Smooth muscle cell (in vitro differentiated cells): ENCODE measurements around the gene RBM17. TPM values are rescaled to one million over a fixed set of nuclear protein-coding genes. Genes with fewer than 3 reads are reported as not detected.
"Not testable (repeated sequence)": the region's sequence is repeated elsewhere in the genome, so short reads cannot be mapped to it uniquely, and the experiment has no call there.

Experiments used
- DNase-seq: peaks from one replicate; lab custom pipeline; 2025; ENCODE audit not compliant: unreplicated experiment; lab: John Stamatoyannopoulos, UW
- H2AFZ ChIP-seq: fragments of 200-600 bp; sonication (generic); 2 replicates; pipeline ENCODE4 v1.6.0; 2016; ENCODE audit warnings: antibody characterized with exemption, low read depth, mild to moderate bottlenecking
- H3F3A ChIP-seq: fragments of 200-600 bp; sonication (generic); 2 replicates; pipeline ENCODE4 v1.6.0; 2017; ENCODE audit warnings: antibody characterized with exemption, low read depth
- H3K27ac ChIP-seq: fragments of 200-600 bp; sonication (generic); 2 replicates; pipeline ENCODE4 v1.5.1; 2016; ENCODE audit warnings: low read depth, mild to moderate bottlenecking
- H3K27me3 ChIP-seq: fragments of 200-600 bp; sonication (generic); 2 replicates; pipeline ENCODE4 v1.6.1; 2016; ENCODE audit warnings: low read depth, mild to moderate bottlenecking
- H3K36me3 ChIP-seq: fragments of 200-600 bp; sonication (generic); 2 replicates; pipeline ENCODE4 v1.5.1; 2016; ENCODE audit warnings: low read depth
- H3K4me1 ChIP-seq: fragments of 200-600 bp; sonication (generic); 2 replicates; pipeline ENCODE4 v1.5.1; 2016; ENCODE audit warnings: low read depth
- H3K4me2 ChIP-seq: fragments of 200-600 bp; sonication (generic); 2 replicates; pipeline ENCODE4 v1.6.0; 2016; ENCODE audit warnings: mild to moderate bottlenecking
- H3K4me3 ChIP-seq: fragments of 200-600 bp; sonication (generic); 2 replicates; pipeline ENCODE4 v1.5.1; 2016; ENCODE audit warnings: mild to moderate bottlenecking
- H3K79me2 ChIP-seq: fragments of 200-600 bp; sonication (generic); 2 replicates; pipeline ENCODE4 v1.6.0; 2016; ENCODE audit warnings: low read depth, mild to moderate bottlenecking
- H3K9ac ChIP-seq: fragments of 200-600 bp; sonication (generic); 2 replicates; pipeline ENCODE4 v1.6.0; 2016; ENCODE audit warnings: low read depth
- H3K9me3 ChIP-seq: fragments of 200-600 bp; sonication (generic); replicated peaks from 2 replicates; pipeline ENCODE4 v1.5.1; 2016; ENCODE audit warnings: low read depth
- H4K20me1 ChIP-seq: fragments of 200-600 bp; sonication (generic); 2 replicates; pipeline ENCODE4 v1.6.0; 2016; ENCODE audit warnings: low read depth
- WGBS: methylation state at CpG from one replicate; pipeline ENCODE4 v1.1.7; 2016; ENCODE audit warnings: low lambda C conversion rate; 5-methylcytosine and 5-hydroxymethylcytosine counted together
- polyA plus RNA-seq: library from polyadenylated mRNA; unstranded; fragments of >200 nt; fragmentation: Nextera tagmentation; extraction: Ambion mirVana; gene quantifications from 2 replicates; pipeline ENCODE4 v1.2.1, GENCODE V29; 2016
- total RNA-seq: library from RNA; depleted of rRNA; stranded (reverse); fragments of >200 nt; gene quantifications from 2 replicates; pipeline ENCODE4 v1.2.3, GENCODE V29; 2014
- TF ChIP-seq, protein P1 (sequence below): fragments of 200-600 bp; sonication (generic); IDR thresholded peaks from 2 replicates; pipeline ENCODE4 v1.5.1; 2017; ENCODE audit warnings: borderline replicate concordance, mild to moderate bottlenecking, antibody characterized with exemption; ENCODE audit not compliant: insufficient read depth, poor library complexity, severe bottlenecking

The RBM17 gene
- total and polyA plus RNA-seq, 2 experiments from 2014 or later = 20.0 to 68.3 TPM

DNA sequence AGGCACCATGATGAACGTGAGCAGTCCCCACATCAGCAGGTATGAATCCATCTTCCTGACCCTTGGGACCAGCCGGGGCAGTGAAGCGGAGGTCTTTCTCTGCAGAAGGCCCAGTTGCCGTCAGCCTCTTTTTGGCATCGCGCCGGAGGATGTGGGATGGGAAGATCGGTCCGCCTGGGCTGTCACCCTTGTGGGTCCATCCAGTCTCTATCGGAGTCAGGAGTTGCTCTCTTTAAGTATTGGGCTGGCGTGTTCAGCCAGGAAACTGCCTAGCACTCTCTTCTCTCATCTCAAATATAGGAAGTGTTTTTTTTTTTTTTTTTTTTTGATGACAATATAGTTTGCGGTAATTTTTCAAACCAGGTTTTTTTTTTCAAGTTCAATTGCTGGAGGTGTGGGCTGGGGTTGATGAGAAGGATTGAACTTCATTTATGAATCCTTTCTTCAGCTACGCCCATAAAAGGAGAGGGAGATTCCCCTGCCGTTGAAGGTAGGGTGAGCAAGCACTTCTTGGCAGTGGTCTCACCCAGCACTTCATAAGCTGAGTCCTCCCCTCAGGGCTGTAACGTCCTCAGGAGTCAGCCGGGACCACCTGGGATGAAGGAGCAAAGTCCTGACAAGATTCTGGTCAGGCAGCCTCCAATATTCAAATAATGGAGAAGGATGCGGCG lies 26.6 kb upstream of the RBM17 start, which contains the start of gene IL2RA:
Gene IL2RA (minus strand): TSS at position 267 of the 671 bp plus-strand sequence. CDS start 216 bp downstream, at position 51.
- no peak for DNase-seq
- no peaks in the 10 kb centered on the region for H3K4me1 ChIP-seq
- no peaks in the 10 kb centered on the region for H3K79me2 ChIP-seq
- WGBS = 88% methylated on average over 18 of the region's 18 CpGs
- no peaks in the 10 kb centered on the region for H3K36me3 ChIP-seq
- H4K20me1 ChIP-seq = no peaks in the 10 kb centered on the region
- no peak within 1 kb of the TSS for H3K9ac ChIP-seq
- H3K4me2 ChIP-seq = no peak within 1 kb of the TSS
- H3K9me3 ChIP-seq = no peaks in the 10 kb centered on the region
- peaks cover 28% of the 10 kb centered on the region for H3K27me3 ChIP-seq
- H3K4me3 ChIP-seq = no peak within 1 kb of the TSS
- TF ChIP-seq, protein P1, sequence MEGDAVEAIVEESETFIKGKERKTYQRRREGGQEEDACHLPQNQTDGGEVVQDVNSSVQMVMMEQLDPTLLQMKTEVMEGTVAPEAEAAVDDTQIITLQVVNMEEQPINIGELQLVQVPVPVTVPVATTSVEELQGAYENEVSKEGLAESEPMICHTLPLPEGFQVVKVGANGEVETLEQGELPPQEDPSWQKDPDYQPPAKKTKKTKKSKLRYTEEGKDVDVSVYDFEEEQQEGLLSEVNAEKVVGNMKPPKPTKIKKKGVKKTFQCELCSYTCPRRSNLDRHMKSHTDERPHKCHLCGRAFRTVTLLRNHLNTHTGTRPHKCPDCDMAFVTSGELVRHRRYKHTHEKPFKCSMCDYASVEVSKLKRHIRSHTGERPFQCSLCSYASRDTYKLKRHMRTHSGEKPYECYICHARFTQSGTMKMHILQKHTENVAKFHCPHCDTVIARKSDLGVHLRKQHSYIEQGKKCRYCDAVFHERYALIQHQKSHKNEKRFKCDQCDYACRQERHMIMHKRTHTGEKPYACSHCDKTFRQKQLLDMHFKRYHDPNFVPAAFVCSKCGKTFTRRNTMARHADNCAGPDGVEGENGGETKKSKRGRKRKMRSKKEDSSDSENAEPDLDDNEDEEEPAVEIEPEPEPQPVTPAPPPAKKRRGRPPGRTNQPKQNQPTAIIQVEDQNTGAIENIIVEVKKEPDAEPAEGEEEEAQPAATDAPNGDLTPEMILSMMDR = no peak
- H2AFZ ChIP-seq = no peak within 1 kb of the TSS
- H3F3A ChIP-seq = no peaks in the 10 kb centered on the region
- no peak within 1 kb of the TSS for H3K27ac ChIP-seq

DNA sequence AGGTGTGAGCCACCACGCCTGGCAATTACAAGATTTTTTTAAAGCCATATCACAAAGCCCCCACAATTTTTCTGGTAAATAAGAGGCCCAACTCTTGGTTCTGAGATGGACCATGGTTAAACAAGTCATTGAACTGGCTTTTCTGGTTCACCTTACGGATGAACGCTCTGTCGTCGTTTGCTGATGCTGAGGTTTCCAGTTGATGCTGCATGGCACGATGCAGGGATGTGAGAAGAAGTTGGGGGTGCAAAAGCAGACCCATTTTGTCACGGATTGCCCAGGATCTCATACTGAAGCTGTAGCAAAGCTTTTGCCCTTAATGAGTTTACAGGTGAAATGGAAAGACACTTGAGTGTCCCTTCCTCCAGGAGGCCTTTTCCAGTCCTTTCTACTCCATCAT lies 24.7 kb upstream of the RBM17 start:
- H3F3A ChIP-seq = no peaks in the 10 kb centered on the region
- no peak overlapping the region for H3K4me2 ChIP-seq
- TF ChIP-seq, protein P1 = no peak
- no peak overlapping the region for H3K27ac ChIP-seq
- H4K20me1 ChIP-seq = no peaks in the 10 kb centered on the region
- 93% methylated on average over 7 of the region's 7 CpGs for whole genome bisulfite sequencing
- no peaks in the 10 kb centered on the region for H3K36me3 ChIP-seq
- peaks cover 19% of the 10 kb centered on the region for H3K27me3 ChIP-seq
- no peaks in the 10 kb centered on the region for H3K79me2 ChIP-seq
- H2AFZ ChIP-seq = no peak overlapping the region
- no peaks in the 10 kb centered on the region for H3K9me3 ChIP-seq
- DNase-seq = no peak
- H3K4me1 ChIP-seq = no peaks in the 10 kb centered on the region
- no peak overlapping the region for H3K9ac ChIP-seq
- no peak overlapping the region for H3K4me3 ChIP-seq

DNA sequence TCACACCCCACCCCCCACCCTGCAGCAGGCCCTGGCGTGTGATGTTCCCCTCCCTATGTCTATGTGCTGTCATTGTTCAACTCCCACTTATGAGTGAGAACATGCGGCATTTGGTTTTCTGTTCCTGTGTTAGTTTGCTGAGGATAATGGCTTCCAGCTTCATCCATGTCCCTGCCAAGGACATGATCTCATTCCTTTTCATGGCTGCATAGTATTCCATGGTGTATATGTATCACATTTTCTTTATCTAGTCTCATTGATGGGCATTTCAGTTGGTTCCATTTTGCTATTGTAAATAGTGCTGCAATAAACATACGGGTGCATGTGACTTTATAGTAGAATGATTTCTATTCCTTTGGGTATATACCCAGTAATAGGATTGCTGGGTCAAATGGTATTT lies 24.1 kb upstream of the RBM17 start:
- 94% methylated on average over 3 of the region's 3 CpGs for WGBS
- not testable (repeated sequence) for H3F3A ChIP-seq, H3K27ac ChIP-seq, H3K4me3 ChIP-seq, DNase-seq, H3K79me2 ChIP-seq, H3K36me3 ChIP-seq, H2AFZ ChIP-seq, H3K4me2 ChIP-seq, H3K4me1 ChIP-seq, H3K9ac ChIP-seq, H4K20me1 ChIP-seq, H3K9me3 ChIP-seq
- H3K27me3 ChIP-seq = peaks cover 13% of the 10 kb centered on the region

DNA sequence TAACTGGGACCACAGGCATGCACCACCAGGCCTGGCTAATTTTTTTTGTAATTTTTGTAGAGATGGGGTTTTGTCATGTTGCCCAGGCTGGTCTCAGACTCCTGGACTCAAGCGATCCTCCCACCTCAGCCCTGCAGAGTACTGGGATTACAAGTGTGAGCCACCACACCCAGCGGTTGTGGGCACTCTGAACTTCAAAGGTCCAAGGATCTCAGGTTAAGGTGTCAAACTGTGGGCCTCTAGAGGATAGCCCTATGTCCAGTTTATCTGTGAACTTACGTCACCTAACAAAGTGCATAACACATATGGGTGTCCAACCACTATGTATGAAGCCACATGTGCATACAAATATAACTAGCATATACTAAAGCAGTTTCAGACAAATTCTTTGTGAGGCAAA lies 23.4 kb upstream of the RBM17 start:
- H3F3A ChIP-seq = no peaks in the 10 kb centered on the region
- DNase-seq = no peak
- H3K9me3 ChIP-seq = no peaks in the 10 kb centered on the region
- H3K27me3 ChIP-seq = peaks cover 10% of the 10 kb centered on the region
- no peak overlapping the region for H3K9ac ChIP-seq
- no peak overlapping the region for H3K4me2 ChIP-seq
- no peaks in the 10 kb centered on the region for H4K20me1 ChIP-seq
- H3K79me2 ChIP-seq = no peaks in the 10 kb centered on the region
- WGBS = 90% methylated on average over 3 of the region's 3 CpGs
- H3K36me3 ChIP-seq = no peaks in the 10 kb centered on the region
- H3K4me3 ChIP-seq = no peak overlapping the region
- H2AFZ ChIP-seq = no peak overlapping the region
- TF ChIP-seq, protein P1 = no peak
- H3K4me1 ChIP-seq = no peaks in the 10 kb centered on the region
- no peak overlapping the region for H3K27ac ChIP-seq
